GM19035 (cell line): Measurements from ENCODE around the gene KIF21A.
"Not testable (repeated sequence)": the region's sequence is repeated elsewhere in the genome, so short reads cannot be mapped to it uniquely, and the experiment has no call there.

Experiments used
- ATAC-seq: cut with Tn5 transposase; IDR thresholded peaks from one replicate; pipeline ENCODE4 v1.9.1; 2021; ENCODE audit not compliant: unreplicated experiment

Gene KIF21A

GRCh38 chr12:39348523-39348922 lies 94.4 kb downstream of the KIF21A start:
- no peak for ATAC-seq

GRCh38 chr12:39344926-39345325 lies 98.0 kb downstream of the KIF21A start:
- ATAC-seq: no peak

DNA sequence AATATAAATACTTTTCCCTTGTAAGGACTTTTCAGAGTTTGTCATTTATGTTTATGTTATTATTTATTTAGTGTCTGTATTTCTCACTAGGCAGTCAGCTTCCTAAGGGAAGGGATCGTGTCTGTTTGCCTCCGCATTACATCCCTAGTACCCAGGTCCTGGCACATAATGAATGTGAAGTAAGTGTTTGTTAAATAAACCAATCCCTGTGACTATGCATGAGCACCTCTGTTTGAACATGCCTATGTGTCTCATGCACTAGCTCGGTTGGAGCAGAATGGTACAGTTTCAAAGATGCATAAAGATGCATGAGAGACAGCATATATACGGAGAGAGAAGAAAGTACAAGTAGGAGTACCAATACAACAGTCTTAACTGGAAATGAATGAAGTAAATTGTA lies 99.3 kb downstream of the KIF21A start:
- ATAC-seq: no peak

- no peak for ATAC-seq
These were observed 101.2 kb downstream of the KIF21A start for GRCh38 chr12:39341761-39342160.

GRCh38 chr12:39341179-39341578 lies 101.7 kb downstream of the KIF21A start:
- ATAC-seq: no peak

- ATAC-seq: no peak
These were observed 110.2 kb downstream of the KIF21A start for GRCh38 chr12:39332661-39333175.

GRCh38 chr12:39331539-39332261 lies 111.2 kb downstream of the KIF21A start:
- ATAC-seq: no peak

GRCh38 chr12:39329876-39330275 lies 113.0 kb downstream of the KIF21A start:
- no peak for ATAC-seq

DNA sequence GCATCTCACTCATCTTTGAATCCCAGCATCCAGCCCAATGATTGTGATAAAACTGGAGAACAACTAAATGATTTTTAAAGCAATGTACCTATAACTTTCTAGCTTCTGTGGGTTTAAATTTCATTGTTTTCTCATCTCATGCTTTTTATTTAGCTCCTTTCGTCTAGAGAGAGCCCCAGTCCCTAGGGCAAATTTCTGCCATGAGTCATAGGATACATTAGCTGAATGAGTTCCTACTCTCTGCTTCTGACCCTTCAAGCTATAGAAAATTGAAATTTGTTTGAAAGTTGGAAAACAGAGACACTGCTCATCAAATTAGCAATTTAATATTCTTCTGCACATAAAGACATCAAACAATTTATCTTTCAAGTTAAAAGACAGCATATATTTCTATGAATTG lies 113.9 kb downstream of the KIF21A start:
- ATAC-seq: no peak

GRCh38 chr12:39327965-39328364 lies 115.0 kb downstream of the KIF21A start:
- ATAC-seq: no peak

GRCh38 chr12:39327510-39327909 lies 115.4 kb downstream of the KIF21A start:
- ATAC-seq: no peak

DNA sequence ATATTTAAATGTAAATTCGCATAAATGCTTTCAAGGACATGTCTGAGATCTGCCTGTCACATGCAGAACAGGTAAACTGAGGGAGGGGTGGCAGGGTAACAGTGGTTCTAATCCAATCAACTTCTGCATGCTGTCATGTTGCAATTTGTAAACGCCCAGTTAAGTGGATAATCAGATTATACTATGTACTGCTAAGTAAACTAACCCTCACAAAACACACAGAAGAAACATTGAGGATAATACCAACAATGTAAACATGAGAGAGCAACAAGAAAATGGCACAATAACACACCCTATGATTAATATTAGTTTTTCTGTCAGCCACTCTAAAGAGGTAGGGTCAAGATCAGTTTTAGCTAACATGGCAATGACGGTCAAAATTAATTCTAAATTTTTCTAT lies 123.7 kb downstream of the KIF21A start:
- no peak for ATAC-seq

- no peak for ATAC-seq
These were observed 128.4 kb downstream of the KIF21A start for GRCh38 chr12:39314547-39314946.

GRCh38 chr12:39309516-39309915 lies 133.4 kb downstream of the KIF21A start:
- no peak for ATAC-seq

DNA sequence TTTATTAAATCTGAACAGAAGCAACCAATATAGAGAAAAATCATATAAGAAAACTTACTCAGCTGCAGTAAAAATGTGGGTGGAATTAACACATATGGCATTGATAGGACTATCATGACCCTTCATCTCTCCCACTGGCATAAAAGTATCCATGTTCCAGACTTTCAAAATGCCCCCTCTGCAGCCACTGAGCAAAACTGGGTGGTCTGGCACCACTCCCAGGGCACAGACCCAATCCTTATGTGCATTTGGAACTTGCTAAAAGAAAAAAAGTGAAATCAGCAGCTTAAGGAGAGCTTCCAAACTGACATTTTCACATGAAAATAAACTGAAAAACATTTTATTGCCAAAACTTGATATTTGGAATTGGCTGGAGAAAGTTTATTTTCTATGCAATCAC lies 141.5 kb downstream of the KIF21A start:
- no peak for ATAC-seq

- ATAC-seq: no peak
These were observed 142.1 kb downstream of the KIF21A start for GRCh38 chr12:39300799-39301198.

DNA sequence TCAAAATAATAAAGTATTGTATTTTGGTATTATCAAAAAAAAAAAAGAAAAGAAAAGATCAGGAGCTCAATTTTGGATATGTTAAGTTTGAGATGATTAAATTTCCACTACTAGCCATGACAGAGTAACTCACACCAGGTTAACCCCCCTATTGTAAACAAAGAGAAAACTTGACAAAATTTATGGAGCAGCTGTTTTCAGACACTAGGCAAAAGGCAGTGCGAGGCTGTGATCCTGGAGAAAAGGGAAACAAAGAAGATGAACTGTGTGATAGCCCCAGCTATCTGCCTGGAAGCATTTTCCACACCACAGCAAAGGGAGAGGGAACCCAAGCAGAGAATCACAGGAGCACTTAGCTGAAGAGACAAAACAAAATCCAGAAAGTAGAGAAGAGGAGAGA lies 145.0 kb downstream of the KIF21A start:
- no peak for ATAC-seq

DNA sequence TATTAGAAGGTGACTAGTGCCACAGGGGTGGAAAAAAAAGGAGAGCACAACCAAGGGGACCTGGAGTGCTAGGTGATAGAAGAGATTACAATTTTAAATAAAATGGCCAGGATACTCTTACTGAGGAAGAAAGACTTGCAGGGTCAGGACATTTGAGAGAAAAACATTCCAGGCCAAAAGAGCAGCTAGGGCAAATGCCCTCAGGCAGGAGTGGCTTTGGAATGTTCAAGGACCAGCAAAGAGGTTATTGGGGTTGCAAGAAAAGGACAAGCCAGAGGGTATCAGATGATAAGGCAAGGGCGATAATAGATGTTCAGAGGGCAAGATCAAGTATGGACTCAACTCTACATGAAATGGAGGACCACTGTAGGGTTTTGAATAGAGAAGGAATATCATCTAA lies 146.4 kb downstream of the KIF21A start:
- ATAC-seq: no peak

GRCh38 chr12:39295593-39295992 lies 147.3 kb downstream of the KIF21A start:
- ATAC-seq: not testable (repeated sequence)

DNA sequence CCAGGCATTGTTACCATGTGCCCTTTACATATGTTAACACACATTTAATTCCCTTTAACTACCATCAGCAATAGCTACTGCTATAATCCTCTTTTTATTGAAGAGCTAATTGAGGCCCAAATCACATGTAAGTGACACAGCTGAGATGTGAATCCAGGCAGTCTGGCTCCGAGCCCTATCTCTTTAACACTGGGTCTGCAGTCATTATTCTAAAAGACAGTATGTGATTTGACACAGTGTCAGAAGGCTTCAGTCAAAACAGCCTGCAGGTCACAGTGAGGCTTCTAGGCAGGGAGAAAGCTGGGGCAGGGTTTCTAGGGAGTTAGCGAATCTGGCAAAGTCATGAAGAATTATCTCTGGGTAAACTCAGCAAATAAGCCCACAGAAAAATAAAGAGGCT lies 148.2 kb downstream of the KIF21A start:
- no peak for ATAC-seq

DNA sequence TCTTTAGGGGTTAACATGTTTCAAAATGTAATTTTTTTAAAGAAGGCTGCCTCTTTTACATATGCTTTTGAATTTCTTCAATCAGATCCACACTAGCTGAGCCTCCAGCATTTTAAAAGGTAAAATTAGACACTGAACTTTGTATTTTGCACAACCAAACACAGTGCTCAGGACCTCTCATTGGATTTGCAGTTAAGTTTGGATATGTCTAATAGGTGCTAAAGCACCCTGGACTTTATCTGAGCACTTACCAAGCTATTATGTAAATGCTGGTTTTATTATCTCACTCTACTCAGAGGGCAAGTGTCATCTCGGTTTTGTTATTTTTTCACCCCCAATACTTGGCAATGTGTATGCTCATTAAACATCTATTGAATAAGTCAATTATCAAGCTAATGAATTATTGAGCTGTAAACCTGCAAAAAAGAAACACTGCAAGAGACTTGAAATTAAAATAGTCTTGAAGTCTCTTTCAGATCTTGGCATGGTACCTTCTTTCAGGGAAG lies 150.7 kb downstream of the KIF21A start:
- ATAC-seq: no peak

- no peak for ATAC-seq
These were observed 155.1 kb downstream of the KIF21A start for GRCh38 chr12:39287817-39288216.

DNA sequence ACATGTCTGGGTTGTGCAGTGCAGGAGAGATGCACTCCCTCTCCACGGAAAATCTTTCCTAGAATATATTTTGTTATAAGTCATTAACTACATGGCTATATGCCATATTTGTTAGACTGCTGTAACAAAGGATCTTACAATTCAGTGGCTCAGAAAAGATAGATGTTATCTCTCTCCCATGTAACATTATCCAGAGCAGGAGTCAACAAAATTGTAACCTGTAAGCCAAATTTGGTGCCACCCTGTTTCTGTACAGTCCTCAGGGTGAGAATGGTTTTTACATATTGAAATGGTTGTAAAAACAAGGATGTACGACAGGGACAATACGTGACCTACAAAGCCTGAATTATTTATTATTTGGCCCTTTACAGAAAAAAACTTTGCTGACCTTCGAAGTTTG lies 155.5 kb downstream of the KIF21A start:
- no peak for ATAC-seq
